GM21528 (cell line): ENCODE results near the gene KRTAP5-3.

Source experiments
- ATAC-seq: cut with Tn5 transposase; IDR thresholded peaks from one replicate; pipeline ENCODE4 v1.9.1; 2021; ENCODE audit warnings: mild to moderate bottlenecking, moderate library complexity; ENCODE audit not compliant: unreplicated experiment, low FRiP score

The KRTAP5-3 gene

DNA sequence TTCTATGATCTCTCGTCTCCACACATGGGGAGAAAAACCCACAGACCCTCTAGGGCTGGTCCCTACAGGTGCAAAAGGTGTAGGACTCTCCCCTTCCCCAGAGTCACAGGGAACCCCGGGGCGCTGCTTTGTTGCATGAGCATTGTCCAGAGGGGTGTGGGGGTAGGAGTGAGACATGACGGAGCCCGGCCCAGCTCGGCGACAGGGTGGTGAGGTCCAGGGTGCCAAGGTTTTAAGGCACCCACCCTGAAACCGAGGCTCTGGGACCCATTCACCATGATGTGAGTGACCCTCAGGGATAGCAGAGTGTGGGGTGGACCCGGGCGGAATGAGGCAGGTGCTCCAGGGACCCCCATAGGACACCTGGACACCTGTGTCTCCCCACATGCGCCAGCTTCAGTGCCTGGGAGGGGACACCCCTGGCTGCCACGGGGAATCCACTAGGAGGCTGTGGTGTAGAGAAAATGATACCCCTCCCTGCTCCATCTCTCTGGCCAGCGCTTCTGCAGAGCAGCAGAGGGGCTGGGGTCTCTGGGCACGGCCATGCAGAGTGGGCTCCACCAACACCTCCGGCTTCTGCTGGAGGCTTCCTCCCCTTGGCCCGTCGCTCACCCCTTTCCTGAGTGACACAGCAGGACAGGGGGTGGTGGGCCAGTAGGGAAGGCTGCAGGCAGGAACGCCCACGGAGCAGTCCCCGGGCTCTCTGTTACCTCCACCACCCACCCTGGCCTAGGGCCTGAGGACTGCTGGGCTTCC, 36.5 kb upstream of the KRTAP5-3 start:
- ATAC-seq: no peak

- no peak for ATAC-seq
Measured at GRCh38 chr11:1643146-1643690, 35.0 kb upstream of the KRTAP5-3 start.

DNA sequence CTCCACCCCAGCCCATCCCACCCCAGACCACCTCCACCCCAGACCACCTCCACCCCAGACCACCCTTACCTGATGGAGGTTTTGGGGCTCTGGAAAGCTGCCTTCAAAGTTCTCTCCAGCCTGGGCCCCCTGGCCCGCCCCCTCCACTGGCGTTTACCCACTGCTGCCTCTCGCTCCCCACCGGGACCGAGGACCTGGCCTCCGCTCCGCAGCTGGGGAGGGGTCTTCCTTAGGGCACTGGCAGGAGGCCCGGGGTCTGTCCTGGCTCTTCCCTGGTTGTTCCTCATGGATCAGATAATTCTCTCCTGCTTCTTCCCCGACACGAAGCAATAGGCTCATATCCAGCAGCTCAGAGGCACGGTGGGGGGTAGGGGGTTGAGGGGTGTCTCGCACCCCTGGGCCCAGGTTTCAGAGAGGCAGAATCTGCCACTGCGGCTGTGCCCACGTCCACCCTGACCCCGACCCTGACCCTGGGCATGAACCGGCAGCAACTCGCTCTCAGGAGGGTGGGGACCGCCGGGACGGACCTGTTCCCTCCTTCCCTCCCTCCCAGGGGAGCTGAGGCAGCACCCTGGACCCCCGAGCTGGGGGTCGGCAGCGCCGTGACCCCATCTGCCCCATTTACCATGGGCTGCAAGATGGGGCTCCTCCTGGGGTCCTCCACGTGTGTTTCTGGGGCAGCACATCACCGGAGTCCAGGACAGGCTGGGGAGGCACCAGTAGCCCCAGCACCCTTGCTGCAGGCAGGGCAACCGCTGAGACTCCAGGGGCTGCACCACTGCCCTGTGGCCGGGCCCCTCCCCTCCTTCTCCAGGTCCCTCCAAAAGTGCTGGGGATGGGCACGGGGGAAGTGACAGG, 34.3 kb upstream of the KRTAP5-3 start:
- ATAC-seq: no peak

- no peak for ATAC-seq
Measured at GRCh38 chr11:1641096-1641495, 32.8 kb upstream of the KRTAP5-3 start.

- ATAC-seq: no peak
Measured at GRCh38 chr11:1640076-1640946, 32.0 kb upstream of the KRTAP5-3 start.

DNA sequence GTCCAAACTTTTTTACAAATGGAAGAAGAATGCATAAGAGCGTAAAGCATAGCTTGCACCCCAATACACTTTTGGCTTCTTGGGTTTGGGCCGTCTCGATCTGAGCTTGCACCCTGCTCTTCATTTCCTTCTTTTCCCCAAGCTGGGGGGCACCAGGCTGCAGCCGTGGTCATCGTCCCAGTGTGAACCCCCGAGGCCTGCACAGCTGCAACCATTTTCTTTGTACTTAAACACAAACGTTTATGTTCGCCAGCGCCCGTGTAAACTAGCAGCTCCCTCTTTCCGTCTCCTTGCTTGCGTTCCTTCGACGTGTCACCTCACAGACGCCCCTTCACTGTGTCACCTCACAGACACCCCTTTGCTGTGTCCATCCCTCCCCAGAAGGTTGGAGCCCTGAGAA, 31.4 kb upstream of the KRTAP5-3 start:
- ATAC-seq: no peak

GRCh38 chr11:1639102-1639620, 30.9 kb upstream of the KRTAP5-3 start:
- ATAC-seq: no peak

- ATAC-seq: no peak
Measured at GRCh38 chr11:1638344-1638743, 30.1 kb upstream of the KRTAP5-3 start.

DNA sequence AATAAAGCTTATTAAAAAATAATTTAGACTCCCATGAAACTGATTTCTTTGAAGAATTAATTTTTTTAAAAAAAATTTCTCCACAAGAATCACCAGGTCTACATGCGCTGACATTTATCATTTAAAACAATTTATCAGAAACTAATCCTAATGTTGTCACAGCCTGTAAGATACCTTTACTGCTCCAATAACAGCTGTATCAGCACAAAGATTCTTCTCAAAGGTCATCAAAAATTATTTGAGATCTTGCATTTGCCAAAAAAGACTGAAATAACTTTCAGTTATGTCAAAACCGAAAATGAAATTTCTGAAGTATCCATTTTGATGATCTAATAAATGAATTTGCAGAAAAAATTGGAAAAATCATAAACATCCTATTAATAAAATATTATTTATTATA, 29.4 kb upstream of the KRTAP5-3 start:
- no peak for ATAC-seq

DNA sequence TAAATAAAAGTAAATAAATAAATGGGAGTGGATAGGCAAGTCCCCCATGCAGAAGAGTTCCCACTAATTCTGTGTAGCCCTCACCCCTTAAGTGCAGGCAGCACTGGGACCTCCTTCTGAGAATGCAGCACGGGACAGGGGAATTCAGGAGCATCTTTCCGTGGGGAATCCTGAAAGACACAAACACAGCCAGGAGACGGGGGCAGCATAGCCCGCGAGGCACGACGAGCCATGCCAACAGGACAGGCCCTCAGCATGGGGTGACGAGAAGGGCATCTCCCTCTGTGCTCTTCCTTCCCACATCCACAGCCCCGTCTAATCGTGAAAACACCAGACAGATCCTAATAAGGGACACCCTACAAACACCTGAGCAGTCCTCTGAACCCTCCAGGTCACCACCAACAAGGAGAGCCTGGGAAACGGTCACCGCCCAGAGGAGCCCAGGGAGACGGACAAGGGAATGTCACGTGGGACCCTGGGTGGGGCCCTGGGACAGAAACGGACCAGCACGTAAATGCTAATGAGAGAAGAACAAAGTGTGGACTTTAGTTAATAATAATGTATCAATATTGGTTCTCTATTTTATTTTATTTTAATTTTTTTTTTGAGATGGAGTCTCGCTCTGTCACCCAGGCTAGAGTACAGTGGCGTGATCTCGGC, 28.2 kb upstream of the KRTAP5-3 start:
- ATAC-seq: no peak

DNA sequence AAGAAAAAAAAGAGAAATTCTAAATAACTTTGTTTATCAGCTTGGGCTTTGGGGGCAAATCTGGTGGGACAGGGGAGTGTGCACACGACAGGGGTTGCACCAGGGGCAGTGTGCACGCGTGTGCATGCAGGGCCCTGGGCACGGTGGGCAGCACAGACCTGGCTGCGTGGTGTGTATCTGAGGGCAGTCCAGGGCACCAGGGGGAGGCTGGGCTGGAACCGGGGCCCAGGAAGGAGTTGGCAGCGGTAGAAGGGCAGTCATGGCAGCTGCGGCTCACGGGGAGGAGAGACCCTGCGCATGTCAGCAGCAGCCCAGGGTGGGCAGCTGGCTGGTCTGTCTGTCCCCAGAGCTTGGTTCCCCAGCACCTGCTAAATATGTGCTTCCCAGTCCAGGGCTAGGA, 25.6 kb upstream of the KRTAP5-3 start:
- no peak for ATAC-seq

DNA sequence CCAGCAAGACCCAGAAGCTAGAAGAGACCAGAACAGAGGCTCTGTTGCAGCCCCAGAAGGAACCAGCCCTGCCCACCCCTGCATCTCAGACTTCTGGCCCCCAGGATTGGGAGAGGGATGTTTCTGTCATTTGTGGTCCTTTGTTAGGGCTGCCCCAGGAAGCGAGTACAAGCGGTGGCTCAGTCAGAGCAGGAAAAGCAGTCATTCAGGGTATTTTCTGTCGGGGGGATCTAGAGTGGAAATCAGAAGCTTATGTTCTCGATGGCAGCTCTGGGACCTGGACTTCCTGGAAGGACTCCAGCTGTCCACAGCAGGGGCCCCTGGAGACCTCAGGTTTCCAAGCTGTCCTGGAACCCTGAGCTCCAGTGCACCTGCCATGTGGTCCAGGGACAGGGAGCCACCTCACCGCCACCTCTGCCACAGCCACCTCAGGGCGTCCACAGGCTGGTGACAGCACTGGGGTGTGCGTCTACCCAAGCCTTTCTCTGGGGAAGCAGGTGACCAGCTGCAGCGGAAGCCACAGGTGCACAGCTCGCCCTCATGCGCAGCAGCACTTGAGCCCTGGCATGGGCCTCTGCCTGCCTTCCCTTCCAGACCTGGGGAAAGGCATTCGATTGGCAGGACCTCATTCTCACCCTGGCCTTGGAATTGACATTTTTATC, 23.9 kb upstream of the KRTAP5-3 start:
- no peak for ATAC-seq

DNA sequence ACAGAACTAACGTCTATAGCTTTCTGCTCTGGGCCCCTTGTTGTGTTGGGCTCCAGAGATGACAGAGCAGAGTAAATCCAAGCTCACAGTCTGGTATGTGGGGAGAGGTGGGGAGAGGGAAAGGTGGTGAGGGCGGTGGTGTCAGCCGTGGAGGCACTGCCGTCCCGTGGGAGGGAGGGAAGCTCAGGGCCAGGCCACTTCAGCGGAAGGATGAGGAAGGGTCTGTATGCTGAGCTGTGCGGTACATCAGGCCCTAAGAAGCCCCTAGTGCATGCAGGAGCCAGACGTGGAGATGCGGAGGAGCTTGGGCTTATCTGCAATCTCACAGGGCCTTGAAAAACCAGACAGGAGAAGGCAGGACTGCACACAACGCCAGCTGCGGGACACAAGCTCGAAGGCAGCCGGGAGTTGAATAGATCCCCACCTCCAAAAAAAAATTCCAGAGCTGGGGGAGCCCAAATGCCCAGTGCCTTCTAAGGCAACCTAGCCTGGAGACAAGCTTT, 22.9 kb upstream of the KRTAP5-3 start:
- no peak for ATAC-seq

- ATAC-seq: no peak
Measured at GRCh38 chr11:1630271-1630670, 22.0 kb upstream of the KRTAP5-3 start.

DNA sequence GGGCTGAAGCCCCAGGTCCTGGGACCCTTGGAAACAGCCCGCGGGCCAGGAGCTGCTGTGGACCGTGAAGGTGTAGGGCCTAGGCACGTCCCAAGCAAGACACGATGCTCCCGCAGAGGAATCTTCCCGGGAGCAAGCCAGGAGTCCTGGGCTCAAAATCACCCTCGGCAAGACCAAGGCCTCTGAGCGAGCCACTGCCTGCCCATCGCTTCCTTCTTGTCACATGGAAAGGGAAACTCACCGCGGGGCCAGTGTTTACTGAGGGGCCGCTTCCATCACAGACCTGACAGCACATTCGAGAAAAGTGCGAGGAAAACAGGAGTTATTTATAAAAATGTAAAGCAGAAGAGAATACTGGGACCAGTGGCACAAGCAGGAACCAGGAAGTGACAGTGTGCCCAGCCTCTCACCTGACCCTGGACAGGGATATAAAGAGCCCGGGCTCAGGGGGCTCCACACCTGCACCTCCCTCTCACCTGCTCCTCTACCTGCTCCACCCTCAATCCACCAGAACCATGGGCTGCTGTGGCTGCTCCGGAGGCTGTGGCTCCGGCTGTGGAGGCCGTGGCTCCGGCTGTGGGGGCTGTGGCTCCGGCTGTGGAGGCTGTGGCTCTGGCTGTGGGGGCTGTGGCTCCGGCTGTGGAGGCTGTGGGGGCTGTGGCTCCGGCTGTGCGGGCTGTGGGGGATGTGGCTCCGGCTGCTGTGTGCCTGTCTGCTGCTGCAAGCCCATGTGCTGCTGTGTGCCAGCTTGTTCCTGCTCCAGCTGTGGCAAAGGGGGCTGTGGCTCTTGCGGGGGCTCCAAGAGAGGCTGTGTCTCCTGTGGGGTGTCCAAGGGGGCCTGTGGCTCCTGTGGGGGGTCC, 21.3 kb upstream of the KRTAP5-3 start, which contains the start of gene KRTAP5-5:
KRTAP5-5 (plus strand) TSS at position 450 of the 860 bp plus-strand sequence; CDS start at position 516, 66 bp downstream.
- no peak for ATAC-seq

- no peak for ATAC-seq
Measured at GRCh38 chr11:1628506-1629325, 20.5 kb upstream of the KRTAP5-3 start.

- no peak for ATAC-seq
Measured at GRCh38 chr11:1625541-1625940, 17.3 kb upstream of the KRTAP5-3 start.
